ENCODE results near the gene NELFB. TPM values are rescaled to one million over a fixed set of nuclear protein-coding genes. Genes with fewer than 3 reads are reported as not detected.
A peak's percentile ranks its signal among the peaks of the same experiment; 100 is the strongest.

NELFB gene
- total RNA-seq, 1 donor, result 43.7 TPM

GRCh38 chr9:137295849-137296669, 40.9 kb downstream of the NELFB start:
- DNase-seq (ENCODE audit: low read depth), result no peak
- H3K4me3 ChIP-seq (ENCODE audit: low read depth, low read length), result no peak overlapping the region
- no peak for TF ChIP-seq CTCF (IDR thresholded peaks at IDR 0.05; ENCODE audit: insufficient read depth, low read length)

DNA sequence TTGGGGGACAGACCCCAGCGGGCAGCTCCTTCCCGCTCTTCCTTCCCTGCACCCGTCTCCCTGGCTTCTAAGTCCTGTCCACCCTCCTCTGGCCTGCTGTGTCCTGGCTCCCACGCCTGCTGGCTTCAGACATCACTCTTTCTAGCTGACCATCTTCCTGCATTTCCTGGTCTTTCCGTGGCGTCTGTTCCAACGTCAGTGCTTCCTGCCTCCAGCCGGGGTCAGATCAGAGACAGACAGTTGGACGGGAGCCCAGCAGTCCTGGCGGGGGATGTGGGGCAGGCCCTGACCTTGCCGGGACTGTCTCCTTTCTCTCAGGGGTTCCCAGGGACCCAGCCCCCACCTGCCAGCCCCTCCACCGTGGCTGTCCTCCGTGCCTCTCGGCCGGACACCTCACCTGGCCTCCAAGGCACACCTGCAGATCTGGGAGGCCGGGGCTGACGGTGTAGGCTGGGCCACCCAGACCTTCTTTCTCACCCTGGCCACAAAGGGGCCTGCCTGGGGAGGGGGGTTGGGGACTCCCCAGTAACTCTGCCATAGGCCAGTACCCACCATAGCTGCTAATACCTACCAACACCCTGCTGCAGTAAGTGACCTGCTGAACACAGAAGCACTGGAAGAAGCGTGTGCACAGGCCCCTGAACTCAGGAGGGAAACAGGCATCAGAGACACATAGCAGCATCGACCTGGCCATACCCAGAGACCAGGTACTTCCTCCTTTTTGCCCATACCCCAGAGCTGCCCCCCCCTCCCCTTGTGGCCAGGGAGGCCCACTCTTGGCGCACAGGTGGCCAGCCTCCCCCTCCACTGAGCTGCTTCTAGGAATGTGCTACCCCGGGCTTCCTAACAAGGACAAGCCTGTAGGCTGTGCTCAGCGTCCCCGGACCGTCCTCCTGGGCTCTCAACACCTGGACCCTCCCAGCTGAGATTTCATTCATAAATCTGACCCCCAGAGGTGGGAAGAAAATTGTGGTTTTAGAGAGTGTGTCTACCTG, 41.8 kb downstream of the NELFB start:
- peak; percentile 46 for DNase-seq (ENCODE audit: low read depth)
- TF ChIP-seq CTCF (IDR thresholded peaks at IDR 0.05; ENCODE audit: insufficient read depth, low read length), result no peak
- H3K4me3 ChIP-seq (ENCODE audit: low read depth, low read length), result no peak overlapping the region

GRCh38 chr9:137297966-137298365, 42.8 kb downstream of the NELFB start:
- TF ChIP-seq CTCF (IDR thresholded peaks at IDR 0.05; ENCODE audit: insufficient read depth, low read length), result no peak
- no peak for DNase-seq (ENCODE audit: low read depth)
- H3K4me3 ChIP-seq (ENCODE audit: low read depth, low read length), result no peak overlapping the region

DNA sequence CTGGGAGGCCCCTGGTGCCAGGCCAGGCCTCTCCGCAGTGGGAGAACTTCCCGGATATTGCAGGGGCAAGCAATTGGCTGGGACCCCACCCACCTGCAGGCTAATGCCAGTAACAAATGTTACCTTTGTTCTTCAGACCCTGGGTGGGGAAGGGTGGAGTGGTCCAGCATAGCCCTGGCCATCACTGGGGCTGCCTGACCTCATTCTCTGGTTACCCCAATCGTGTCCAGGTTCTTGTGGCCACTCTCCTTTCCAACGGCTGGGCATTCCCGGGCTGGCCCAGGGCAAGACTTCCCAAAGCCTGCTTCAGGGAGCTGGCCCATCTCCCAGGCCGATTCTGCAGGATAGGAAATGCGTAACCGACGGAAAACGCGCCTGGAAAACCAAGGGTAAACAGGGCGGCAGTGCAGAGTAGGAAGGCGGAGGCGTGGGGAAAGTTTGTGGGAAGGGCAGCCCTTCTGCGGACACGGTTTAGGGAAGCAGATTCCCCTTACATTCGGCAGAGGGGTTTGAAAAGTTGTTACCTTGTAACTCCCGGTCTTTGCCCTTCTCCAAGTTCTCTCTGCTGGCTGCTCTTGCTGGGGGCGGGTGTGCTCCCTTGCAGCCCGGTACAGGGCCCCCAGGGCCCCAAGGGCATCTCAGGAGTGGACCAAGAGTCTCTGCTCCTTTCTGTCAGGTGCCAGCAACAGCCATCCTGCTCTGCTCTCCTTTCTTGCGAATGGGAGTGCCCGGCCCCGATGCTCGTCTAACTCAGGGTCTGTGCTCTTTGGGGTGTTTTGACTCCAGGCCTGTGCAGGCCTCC, 43.5 kb downstream of the NELFB start:
- no peak overlapping the region for H3K4me3 ChIP-seq (ENCODE audit: low read depth, low read length)
- TF ChIP-seq CTCF (IDR thresholded peaks at IDR 0.05; ENCODE audit: insufficient read depth, low read length), result no peak
- peak; percentile 54 for DNase-seq (ENCODE audit: low read depth)

DNA sequence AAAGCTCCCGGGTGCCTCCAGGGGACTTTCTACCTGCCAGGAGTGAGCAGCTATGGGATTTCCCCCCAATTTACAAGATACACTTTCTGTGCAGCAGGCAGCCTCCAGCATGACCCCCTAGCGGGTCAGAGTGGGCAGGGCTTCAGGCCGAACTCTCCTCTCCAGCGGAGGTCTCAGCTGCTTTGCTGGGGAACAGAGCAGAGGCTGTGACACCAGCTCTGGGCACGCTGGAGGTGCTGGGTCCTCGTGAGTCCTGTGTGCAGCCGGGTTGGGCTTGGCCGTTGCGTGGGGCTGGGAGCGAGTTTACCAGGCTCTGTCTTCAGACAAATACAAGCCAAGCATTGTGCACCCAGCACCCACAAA, 44.1 kb downstream of the NELFB start:
- no peak for DNase-seq (ENCODE audit: low read depth)
- no peak for TF ChIP-seq CTCF (IDR thresholded peaks at IDR 0.05; ENCODE audit: insufficient read depth, low read length)
- no peak overlapping the region for H3K4me3 ChIP-seq (ENCODE audit: low read depth, low read length)

DNA sequence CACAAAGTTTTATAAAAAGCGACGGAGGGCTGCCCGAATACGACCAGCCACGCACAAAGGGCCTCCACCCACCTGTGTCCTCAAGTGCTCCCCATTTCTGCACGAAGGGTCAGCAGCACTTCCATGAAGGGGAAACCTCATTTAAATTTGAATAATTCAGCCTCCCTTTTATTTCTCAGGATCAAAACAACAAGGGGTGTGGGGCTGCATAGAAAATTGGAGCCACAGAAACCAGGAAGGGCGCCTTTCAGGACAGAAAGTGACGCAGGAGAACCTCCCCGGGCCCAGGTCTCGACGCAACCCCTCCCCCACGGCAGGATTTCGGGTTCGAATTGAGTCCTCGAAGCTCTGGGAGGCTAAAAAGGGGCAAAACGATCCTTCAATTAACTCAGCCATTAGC, 44.8 kb downstream of the NELFB start:
- no peak for DNase-seq (ENCODE audit: low read depth)
- H3K4me3 ChIP-seq (ENCODE audit: low read depth, low read length), result no peak overlapping the region
- no peak for TF ChIP-seq CTCF (IDR thresholded peaks at IDR 0.05; ENCODE audit: insufficient read depth, low read length)
